ENCODE data around the gene DLGAP1. TPM values are rescaled to one million over a fixed set of nuclear protein-coding genes. Genes with fewer than 3 reads are reported as not detected.

Gene DLGAP1
- total RNA-seq, 3 donors from 2014 or later (not counting 1 experiment from before 2014, with no cell fraction given), result not detected

- intact Hi-C loops (cut with micrococcal nuclease), result loop anchor here (1.0 to 10.0 kb wide), 6 partner anchors 74 to 212 kb away; partner anchors contain the start of gene MYL12B
- H3K4me1 ChIP-seq (ENCODE audit: control insufficient read depth, insufficient read depth, low read length), result peaks cover 42% of the 10 kb centered on the region
- peak overlapping the region; percentile 38 for H3K4me3 ChIP-seq (ENCODE audit: low read length)
- peaks cover 6% of the 10 kb centered on the region for H3K36me3 Mint-ChIP-seq
- peak in 2 of 3 donors; percentile 22 to 30 for ATAC-seq
- peak overlapping the region; percentile 97 for H3K4me3 Mint-ChIP-seq
- peak overlapping the region; percentile 97 for H3K27ac ChIP-seq (ENCODE audit: low read length)
- no peaks in the 10 kb centered on the region for H3K9me3 Mint-ChIP-seq
- peak; percentile 73 for TF ChIP-seq CTCF (IDR thresholded peaks at IDR 0.05)
- H3K36me3 ChIP-seq (ENCODE audit: control insufficient read depth, insufficient read depth, low read length), result peaks cover 18% of the 10 kb centered on the region
- no peaks in the 10 kb centered on the region for H3K27me3 Mint-ChIP-seq (ENCODE audit: low read depth in 2 of 2)
- H3K4me1 Mint-ChIP-seq, result peaks cover 44 to 49% of the 10 kb centered on the region in 2 donors
- H3K9me3 ChIP-seq (ENCODE audit: control insufficient read depth, insufficient read depth, low read length), result no peaks in the 10 kb centered on the region
- peak overlapping the region; percentile 99 to 100 for H3K27ac Mint-ChIP-seq
- H3K27me3 ChIP-seq (ENCODE audit: control insufficient read depth, insufficient read depth, low read length), result no peaks in the 10 kb centered on the region
- peak in 1 of 2 donors; percentile 78 for DNase-seq
- no CpG with 5 or more reads among the region's 4 CpGs for WGBS (ENCODE audit: insufficient coverage)
Observed at GRCh38 chr18:3454365-3455089, 1000.6 kb downstream of the DLGAP1 start.

- Mint-ChIP-seq H3K36me3 (peaks cover 6% of the 10 kb centered on the region), H3K4me3 (peak overlapping the region; percentile 97), H3K27ac (peak overlapping the region; percentile 99 to 100), H3K27me3 (ENCODE audit: low read depth in 2 of 2) (no peaks in the 10 kb centered on the region), H3K9me3 (no peaks in the 10 kb centered on the region), H3K4me1 (peaks cover 46 to 51% of the 10 kb centered on the region in 2 donors)
- H3K36me3 ChIP-seq (ENCODE audit: control insufficient read depth, insufficient read depth, low read length), result peaks cover 17% of the 10 kb centered on the region
- 42% methylated on average over 18 of the region's 21 CpGs for WGBS (ENCODE audit: insufficient coverage)
- TF ChIP-seq CTCF (IDR thresholded peaks at IDR 0.05), result no peak
- H3K27ac ChIP-seq (ENCODE audit: low read length), result peak overlapping the region; percentile 97
- peaks cover 36% of the 10 kb centered on the region for H3K4me1 ChIP-seq (ENCODE audit: control insufficient read depth, insufficient read depth, low read length)
- no peaks in the 10 kb centered on the region for H3K9me3 ChIP-seq (ENCODE audit: control insufficient read depth, insufficient read depth, low read length)
- DNase-seq (peak in 1 of 2 donors; percentile 70), ATAC-seq (no peak)
- H3K4me3 ChIP-seq (ENCODE audit: low read length), result peak overlapping the region; percentile 38
- intact Hi-C loops (cut with micrococcal nuclease), result loop anchor here (1.0 to 10.0 kb wide), 5 partner anchors 73 to 191 kb away; partner anchors contain the start of gene MYL12B
- H3K27me3 ChIP-seq (ENCODE audit: control insufficient read depth, insufficient read depth, low read length), result no peaks in the 10 kb centered on the region
Observed at GRCh38 chr18:3453540-3454364, 1001.4 kb downstream of the DLGAP1 start.

GRCh38 chr18:3452750-3453539 is 1002.2 kb downstream of the DLGAP1 start:
- 80% methylated on average over 16 of the region's 17 CpGs for WGBS (ENCODE audit: insufficient coverage)
- peaks cover 36% of the 10 kb centered on the region for H3K4me1 ChIP-seq (ENCODE audit: control insufficient read depth, insufficient read depth, low read length)
- Mint-ChIP-seq H3K4me3 (peak overlapping the region; percentile 97), H3K9me3 (no peaks in the 10 kb centered on the region), H3K36me3 (peaks cover 6% of the 10 kb centered on the region), H3K27ac (peak overlapping the region; percentile 99 to 100), H3K4me1 (peaks cover 46% of the 10 kb centered on the region in 2 donors), H3K27me3 (ENCODE audit: low read depth in 2 of 2) (no peaks in the 10 kb centered on the region)
- intact Hi-C loops (cut with micrococcal nuclease), result loop anchor here (5.0 to 10.0 kb wide), 3 partner anchors 128 to 191 kb away; partner anchors contain the start of gene MYL12B
- H3K27me3 ChIP-seq (ENCODE audit: control insufficient read depth, insufficient read depth, low read length), result no peaks in the 10 kb centered on the region
- no peaks in the 10 kb centered on the region for H3K9me3 ChIP-seq (ENCODE audit: control insufficient read depth, insufficient read depth, low read length)
- DNase-seq (peak in 1 of 2 donors; percentile 18), ATAC-seq (no peak)
- H3K27ac ChIP-seq (ENCODE audit: low read length), result peak overlapping the region; percentile 97
- peak overlapping the region; percentile 91 for H3K4me3 ChIP-seq (ENCODE audit: low read length)
- no peak for TF ChIP-seq CTCF (IDR thresholded peaks at IDR 0.05)
- peaks cover 14% of the 10 kb centered on the region for H3K36me3 ChIP-seq (ENCODE audit: control insufficient read depth, insufficient read depth, low read length)
